ENCODE results near the gene LSAMP.

The LSAMP gene

DNA sequence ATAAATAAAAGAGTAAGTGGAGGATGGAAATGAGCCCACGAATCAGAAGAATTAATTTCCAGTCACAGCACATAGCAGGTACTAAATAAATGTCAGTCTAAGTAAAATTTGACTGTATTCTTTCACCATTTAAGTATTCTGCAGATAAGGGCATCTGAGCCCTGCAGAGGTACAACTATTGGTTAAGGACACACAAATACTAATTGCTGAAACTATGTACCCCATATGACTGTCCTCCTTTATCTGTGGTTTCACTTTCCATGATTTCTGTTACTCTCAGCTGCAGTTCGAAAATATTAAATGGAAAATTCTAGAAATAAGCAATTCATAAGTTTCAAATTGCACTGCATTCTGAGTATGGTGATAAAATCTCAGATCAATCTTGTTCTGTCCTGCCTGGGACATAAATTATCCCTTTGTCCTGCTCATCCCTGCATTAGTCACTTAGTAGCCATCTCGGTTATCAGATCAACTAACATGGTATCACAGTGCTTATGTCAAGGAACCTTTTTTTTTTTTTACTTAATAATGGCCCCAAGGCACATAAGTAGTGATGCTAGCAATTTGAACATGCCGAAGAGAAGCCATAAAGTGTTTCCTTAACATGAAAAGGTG is 95.1 kb downstream of the LSAMP start:
- no peak for DNase-seq

DNA sequence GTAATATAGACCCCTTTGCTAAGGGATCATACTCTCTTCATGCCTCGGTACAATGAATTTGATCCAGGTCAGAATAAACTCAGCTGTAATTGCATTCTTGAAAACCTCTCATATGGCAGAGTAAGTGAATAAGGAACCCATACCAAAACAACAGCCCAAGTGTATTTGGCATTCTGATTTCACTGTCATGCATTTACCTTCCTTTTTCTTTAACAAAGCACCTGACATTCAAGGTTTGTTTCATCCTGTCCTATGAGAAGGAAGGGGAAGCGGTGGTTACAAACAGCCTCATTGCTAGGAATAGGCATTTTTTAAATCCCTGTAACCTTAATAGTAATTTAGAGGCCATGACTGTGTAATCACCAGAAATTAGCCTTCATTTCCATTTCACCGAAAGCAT is 97.1 kb downstream of the LSAMP start:
- no peak for DNase-seq

DNA sequence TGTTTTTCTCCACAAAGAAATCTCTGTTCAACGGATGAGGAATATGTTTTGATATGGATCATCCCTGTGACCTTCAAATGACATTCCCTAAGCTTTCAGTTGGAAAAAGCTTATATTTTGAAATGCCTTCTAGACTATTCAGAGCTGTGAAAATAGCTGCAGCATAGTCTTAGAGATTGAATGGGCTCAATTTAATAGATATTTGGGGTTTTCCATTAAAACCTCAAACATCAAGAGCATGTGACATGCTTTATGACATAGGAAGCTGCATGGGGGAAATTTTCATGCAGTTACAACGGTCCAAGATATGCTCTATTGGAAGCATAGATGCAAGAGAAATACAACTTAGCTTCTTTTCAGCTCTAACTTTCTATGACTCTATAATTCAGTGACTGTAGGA is 102.8 kb downstream of the LSAMP start:
- DNase-seq, result no peak

DNA sequence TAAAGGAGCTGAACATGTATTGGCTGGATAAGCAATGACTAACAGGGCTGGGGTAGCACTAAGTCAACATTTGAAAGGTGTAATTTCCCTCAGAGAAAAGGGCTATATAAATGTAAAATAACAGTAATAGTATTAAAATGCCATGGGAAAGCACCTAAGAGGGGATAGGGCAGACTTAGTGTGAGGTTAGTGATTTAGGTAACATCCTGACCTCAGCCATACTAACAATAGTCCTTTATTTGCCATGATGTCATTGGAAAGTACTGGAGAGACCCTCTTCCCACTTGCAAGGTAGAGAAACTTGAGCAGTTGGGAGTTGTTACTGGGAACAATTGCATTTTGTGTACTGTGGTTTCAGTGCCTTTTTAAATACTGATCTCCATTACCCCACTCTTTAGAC is 103.4 kb downstream of the LSAMP start:
- no peak for DNase-seq

DNA sequence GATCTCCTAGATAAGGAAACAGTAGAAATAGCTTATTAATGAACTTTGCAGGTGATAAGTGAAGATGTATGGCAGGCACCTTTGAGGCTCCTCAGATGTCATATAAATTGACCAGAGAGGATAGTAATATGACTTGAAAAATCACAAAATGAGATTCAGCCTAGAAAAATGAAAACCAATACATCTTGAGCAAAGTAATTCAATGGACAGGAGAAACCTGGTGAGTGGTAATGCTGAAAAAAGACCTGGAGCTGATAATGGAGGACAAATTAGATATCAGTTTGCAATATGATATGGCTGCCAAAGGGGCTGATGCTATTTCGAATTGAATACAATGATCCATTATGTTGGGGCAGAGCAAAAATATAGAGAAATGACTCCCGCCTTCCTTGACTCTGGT is 103.9 kb downstream of the LSAMP start:
- no peak for DNase-seq

DNA sequence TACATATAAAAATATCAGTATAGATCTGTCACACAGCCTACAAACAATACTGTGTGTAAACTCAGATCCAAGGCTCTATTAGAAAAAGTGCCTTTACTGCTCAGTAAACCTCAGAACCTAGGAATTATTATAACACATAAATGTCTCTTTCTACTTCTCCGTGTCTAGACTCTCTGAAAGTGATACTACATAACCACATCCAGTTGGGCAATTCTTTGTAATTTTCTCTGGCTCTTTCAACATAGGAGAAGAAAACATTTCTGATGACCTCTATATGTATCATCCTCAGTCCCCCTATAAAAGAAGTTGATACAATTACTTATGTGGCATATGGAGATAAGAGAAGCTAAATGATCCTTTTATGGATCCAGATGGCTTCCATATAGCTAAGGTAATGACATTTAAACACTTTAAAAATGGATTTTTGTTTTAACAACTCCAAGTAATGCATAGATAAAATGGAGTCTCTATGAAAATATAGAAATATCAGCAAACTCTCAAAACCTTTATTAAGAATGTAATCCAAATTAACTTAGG is 104.5 kb downstream of the LSAMP start:
- no peak for DNase-seq

DNA sequence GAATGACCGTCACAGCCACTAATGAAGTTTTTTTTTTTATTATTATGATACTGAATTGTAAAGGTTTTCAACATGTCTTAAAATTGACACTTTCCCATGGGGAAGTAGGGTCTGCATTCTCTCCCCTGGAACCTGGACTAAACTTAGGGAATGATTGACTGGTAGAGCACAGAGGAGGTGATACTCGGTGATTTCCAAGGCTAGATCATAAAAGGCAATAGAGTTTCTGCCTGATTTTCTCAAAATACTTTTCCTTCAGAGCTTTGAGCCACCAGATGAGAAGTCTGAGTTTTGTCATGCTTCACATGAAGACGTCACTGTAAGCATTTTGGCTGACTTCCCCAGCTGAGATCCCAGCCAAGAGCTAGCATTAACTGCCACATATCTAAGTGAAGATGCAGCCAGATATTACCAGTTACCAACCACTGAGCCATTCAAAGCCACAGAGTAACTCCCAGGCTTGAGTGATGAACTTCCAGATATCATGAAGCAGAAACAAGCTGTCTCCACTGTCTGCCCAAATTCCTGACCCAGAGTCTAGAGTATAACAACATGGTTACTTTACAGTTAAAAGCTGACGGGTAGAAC is 105.8 kb downstream of the LSAMP start:
- DNase-seq, result no peak

DNA sequence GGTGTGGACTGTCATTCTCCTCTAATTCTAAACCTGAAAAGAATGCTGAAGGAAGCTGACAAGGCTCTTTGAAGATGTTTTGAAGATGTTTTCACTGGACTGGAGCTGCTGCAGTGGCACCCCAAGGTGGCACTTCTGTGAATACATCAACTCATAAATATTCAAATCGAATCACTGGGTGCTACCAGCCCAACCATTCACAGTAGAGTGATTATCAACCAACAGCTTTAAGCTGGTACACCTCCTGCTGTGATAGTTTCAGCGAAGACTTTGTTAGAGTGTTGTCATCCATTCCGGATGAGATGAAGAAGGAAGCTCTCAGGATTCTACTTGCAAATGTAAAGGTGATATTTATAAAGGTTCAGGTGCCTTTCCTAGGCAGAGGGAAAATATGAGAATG is 106.6 kb downstream of the LSAMP start:
- DNase-seq, result no peak

DNA sequence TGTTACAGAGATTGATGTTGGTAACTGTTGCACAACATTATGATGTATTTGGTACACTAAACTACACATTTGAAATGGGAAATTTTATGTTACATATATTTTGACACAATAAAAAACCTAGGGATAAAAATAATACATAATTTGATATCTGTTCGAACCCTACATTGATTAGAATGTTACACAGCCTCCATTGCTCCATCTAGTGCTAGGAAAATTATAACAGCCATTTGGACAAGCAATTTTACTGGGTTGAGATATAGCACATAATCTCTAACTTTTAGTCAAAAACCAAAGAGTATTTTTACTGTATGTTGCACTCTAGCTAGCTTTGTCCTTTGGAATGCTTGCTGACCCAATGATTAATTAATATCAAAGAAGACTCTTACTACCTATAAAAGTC is 108.1 kb downstream of the LSAMP start:
- DNase-seq, result no peak

DNA sequence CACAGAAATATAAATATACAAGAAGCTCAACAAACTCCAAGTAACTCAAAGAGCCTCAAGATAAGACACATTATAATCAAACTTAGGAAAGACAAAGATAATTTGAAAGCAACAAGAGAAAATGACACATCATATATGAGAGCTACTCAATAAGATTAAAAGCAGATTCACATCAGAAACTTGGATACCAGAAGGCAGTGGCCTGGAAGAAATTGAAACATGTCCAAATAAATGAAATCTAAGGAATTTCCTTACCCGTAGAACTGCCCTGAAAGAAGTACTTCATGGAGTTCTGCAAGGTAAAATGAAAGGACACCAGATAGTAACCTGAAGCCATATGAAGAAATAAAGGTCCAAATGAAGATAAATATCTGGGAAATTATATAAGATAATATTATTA is 113.9 kb downstream of the LSAMP start:
- no peak for DNase-seq

DNA sequence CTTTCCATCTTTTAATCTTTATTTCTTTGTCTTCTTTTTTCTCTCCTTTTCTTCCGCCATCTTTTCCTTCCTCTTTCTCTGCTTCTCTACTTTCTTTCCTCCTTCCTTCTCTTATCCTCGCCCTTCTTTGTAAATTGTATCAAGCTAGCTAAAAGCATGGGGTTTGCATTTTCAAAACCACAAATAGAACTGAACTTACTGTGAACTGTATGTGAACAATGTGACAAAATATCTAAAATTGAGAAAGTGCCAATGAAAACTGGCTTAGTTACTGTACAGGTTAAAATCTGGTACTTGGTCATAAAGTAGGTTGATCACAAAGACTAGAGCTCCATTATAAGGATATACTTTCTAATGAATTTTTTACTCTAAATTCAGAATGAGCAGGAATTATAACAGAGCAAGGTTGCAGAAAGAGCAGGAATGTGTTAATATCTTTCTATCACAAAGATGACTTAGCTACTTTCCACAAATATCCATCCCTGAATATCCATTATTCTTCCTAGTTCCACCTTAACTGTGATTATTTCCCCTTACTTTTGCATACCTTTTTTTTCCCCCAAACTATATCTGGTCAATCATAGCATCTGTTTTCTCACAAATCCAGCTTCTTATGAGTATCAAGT is 122.4 kb downstream of the LSAMP start:
- DNase-seq, result no peak

DNA sequence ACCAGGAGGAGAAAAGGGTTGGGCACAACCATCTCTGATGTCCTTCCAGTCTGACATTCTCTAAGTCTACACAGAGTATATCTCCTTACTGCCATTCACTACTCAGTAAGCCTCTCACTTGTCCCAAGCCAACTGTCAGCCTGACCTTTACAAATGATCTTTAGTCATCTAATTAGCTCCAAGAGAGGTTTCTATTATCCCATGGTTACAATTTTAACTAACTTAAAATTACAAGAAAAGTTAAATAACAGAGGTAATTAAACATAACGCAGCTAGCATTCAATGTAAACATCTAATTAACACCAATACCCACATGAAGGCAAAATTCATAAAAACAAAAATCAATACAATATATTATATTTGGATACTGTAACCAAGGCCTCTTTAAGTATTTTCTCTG is 126.9 kb downstream of the LSAMP start:
- DNase-seq, result no peak

DNA sequence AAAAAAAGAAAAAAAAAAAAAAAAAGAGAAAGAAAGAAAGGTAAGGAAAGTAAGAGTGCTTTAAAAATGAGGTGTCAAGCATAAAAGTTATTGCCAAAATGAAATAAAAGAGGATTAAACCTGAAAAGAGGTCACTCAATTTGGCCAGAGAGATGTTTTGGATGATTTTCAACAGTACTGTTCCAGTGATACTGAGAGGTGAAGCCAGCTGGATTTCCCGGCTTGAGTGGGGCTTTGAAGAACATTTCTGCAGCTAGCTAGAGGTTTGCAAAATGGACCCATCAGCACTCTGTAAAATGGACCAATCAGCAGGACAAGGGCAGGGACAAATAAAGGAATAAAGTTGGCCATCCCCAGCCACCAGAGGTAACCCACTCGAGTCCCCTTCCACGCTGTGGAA is 128.5 kb downstream of the LSAMP start:
- no peak for DNase-seq

DNA sequence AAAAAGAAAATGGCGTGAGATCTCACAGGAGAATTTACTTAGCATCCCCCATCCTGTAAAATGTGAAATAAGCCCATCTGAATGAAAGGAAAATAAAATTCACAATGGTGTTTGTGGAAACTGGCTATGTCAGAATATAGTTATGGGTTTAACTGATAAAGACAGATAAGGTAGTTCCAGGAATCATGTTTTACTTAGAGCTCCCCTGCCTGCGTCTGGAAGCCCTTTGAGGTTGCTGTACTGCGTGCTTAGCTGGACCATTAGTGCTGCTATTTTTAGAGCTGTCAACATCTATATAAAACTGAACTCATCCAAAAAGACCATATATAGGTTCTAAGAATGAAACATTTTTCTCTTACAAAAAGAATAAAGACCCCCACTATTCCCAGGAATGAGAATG is 130.8 kb downstream of the LSAMP start:
- no peak for DNase-seq

DNA sequence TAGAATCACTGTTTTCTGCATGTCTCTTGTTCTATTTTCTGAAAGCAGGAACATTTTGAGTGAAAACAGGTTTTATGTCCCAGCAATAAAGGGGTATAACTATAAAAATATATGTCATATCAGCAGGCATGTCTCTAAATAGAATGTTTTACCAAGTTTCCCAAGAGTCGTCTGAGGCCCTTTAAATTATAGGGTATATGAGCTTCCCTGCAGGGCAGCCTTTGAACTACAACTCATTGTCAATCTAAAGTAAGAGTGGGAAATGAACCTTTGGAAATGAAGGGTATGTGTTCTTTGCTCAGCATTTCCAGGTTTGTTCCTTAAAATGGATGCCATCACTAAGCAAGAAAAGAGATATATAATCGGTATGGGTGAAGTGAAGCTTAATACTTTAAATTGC is 138.6 kb downstream of the LSAMP start:
- DNase-seq, result no peak

DNA sequence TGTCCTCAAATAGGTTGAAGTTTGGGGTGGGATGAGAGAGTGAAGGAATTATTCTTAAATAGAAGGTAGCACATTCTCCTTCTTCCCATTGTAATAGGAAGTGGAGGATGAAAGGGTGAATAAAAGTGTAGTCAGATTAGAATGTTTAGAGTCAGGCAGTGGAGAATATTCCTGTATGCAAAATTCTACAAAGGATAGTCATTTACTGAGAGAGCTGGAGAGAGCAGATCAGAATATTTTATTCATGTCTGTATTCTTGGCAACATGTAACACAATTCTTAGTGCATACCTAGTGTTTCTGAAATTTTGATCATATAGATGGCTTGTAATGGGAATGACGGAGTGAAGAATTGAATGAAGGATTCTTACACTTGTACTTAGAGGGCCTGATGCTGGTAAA is 139.1 kb downstream of the LSAMP start:
- DNase-seq, result no peak

DNA sequence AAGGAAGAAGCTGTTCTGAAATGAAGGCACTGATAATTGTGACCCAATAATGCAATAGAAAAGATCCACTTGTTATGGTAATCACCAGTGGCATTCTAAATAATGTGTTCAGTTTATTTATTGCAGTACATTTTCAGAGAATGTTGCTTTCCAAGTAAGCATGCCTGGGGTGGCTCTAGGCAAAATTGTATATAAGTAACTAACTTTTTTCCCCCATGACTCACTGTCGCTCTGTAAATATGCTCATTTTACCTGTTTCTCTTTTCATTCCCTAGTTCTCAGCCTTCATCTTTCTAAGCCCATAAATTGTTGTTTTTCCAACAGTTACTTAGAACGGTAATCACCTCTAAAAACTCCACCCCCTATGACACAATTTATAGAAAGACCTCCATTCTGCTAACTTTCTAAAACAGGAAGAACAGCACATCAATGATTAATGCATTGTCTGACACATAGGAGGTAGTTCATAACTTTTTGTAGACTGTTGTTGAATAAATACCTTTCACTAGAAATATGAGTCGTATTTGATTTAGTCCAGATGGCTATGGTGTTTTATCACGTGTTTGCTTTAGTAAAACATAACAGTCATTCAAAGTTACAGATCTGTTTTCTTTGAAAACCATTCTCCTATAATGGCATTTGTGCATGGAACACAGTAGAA is 143.1 kb downstream of the LSAMP start:
- DNase-seq, result no peak

DNA sequence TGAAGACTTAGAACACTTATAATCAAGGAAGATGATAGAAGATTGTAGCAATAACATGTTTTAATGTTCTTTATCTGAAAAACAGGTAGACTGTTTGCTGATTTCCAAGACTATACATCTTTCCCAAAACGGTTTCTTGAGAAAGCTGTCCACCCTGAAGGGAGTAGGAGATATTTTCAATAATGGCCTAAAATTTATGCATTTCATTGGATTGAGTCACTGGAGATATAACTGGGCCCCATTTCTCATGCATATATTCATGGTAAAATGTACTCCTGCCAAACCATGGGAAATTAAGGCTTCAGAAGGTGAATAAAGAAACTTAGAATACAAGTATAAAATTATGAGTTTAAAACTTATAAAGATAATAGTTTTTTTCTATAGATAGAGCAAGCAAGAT is 143.9 kb downstream of the LSAMP start:
- no peak for DNase-seq

DNA sequence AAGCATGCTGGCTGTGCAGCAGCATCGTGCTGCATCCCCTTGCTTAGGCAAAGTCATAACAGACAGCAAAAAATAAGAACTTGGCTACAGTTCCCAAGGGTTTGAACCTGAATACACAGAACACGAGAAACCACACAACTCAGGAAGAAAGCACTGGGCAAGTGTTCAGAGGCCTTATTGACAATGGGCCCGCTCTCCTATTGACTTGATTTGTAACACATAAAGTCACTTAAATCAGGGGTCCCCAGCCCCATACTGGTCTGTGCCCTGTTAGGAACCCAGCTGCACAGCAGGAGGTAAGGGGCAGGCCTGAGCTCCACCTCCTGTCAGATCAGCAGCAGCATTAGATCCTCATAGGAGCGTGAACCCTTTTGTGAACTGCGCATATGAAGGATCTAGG is 145.1 kb downstream of the LSAMP start:
- no peak for DNase-seq

DNA sequence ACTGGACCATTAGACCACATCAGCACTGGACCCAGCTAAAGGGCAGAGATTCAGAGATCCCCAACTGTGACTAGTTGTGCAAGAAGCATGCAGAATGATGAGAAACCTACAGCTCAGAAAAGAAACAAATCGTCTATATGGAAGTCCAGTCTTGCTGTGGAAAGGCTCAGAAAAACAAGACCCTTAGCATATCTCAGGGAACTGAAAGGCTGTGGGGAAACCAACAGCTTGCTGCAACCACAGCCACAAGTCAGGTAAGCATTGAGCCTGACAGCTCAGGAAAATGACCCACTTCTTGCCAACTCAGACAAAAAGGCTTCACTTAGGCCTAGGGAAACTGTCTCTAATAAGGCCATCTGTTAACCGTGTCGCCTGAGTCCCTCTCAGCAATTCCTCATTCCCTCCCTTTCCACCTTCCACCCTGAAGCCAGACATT is 145.6 kb downstream of the LSAMP start:
- no peak for DNase-seq

DNA sequence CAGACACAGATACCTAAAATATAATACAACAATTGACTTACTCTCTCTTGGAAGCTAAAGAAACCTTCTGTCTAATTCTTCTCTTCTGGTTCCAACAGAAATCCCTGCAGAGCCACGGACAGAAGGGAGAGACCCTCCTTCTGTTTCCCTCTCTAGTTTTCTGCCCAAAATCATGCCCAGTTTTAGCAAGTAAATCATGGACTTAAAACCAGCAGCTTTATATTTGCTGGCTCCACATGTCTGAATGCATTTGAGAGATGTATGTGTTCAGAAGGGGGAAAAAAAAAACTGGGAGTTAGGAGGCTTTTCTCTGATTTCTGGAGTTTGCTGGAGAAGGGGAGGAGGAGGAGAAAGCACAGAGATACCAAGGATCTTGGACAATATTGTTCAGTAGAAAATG is 147.1 kb downstream of the LSAMP start:
- no peak for DNase-seq

DNA sequence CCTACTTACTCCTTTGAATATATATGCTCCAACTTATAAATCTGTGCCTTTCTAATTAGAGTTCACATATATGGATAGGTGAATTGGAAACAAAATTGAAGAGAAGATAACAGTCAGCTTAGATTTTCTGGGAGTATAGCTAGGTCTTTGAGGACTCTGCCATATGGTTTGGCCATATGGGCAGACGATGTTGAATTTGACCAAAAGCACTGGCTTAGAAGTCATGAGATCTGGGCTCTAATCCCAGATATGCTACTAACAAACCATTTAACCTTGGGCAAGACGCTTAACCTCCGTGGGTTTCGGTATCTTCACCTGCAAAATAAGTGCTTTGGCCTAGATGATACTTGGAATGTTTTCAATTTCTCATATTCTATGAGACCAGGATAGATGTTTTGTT is 154.1 kb downstream of the LSAMP start:
- DNase-seq, result no peak

DNA sequence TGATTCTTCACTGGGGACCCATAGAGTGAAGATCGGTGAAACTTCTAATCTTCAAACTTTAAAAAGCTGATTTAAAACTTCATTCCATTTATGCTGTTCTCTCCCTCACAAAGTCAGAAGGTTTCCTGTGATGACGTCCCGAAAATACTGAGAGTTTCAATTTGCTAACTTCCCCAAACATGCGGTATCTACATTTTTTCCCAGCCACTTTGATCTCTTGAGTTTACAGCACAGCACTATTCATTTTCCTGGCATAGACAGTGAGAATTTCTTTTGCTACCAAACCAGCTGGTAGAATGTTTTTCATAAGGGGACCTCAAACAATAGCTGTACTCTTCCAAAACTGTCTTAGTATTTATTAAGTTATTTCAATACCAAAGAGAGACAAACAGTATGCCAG is 156.8 kb downstream of the LSAMP start:
- no peak for DNase-seq

DNA sequence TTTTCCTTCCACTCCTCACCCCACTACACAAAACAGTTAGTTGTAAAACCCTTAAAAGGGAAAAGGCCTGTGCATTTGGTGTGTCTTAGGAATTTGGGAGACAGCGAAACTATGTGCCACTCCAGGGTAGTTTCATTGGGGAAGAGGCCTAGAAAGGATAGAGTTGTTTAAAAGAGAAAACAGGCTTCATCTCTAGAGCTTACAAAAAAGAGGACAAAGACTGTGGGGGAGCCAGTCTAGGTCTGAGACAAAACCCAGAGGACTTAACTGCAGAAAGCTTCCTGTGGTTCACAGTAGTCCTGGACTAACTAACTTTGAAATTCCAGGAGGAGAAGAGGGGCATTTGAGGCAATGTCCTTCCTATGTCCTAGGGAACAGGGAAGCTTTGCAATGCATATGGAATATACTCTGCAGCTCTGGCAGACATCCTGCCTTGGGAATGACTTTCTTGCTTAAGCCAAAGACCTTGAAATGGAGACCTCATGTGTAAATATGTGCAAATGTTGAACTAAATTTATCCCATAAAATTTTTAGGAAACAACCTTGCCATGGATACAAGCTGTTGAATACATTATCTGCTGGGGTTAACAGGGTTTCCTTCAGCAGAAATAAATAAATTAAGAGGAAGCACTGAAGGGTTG is 159.4 kb downstream of the LSAMP start:
- no peak for DNase-seq

All from COR-L47 (cell line).